Thyroid gland (tissue), 4 donors: ENCODE results near the gene EEF2. TPM values are rescaled to one million over a fixed set of nuclear protein-coding genes. Genes with fewer than 3 reads are reported as not detected.
"Not testable (repeated sequence)": the region's sequence is repeated elsewhere in the genome, so short reads cannot be mapped to it uniquely, and the experiment has no call there.

Source experiments
- DNase-seq, 2 donors: peaks; one replicate each; pipeline ENCODE4 v3.0.0-alpha.2; 2019
- H3K27ac ChIP-seq, 3 donors: fragments of 200-600 bp; sonication (generic); 1 replicate in 2 of 3; 2 replicates in 1 of 3; pipeline ENCODE4 v1.5.1; 2016 to 2019; ENCODE audit warnings: mild to moderate bottlenecking in 1 of 3, moderate library complexity in 1 of 3
- H3K27me3 ChIP-seq: fragments of 200-600 bp; sonication (generic); one replicate; pipeline ENCODE4 v1.5.1; 2019
- H3K36me3 ChIP-seq, 2 donors: fragments of 200-600 bp; sonication (generic); one replicate each; pipeline ENCODE4 v1.5.1; 2016 to 2019
- H3K4me1 ChIP-seq, 2 donors: fragments of 200-600 bp; sonication (generic); one replicate each; pipeline ENCODE4 v1.5.1; 2017 to 2019
- H3K4me3 ChIP-seq, 3 donors: fragments of 200-600 bp; sonication (generic); replicated peaks in 1 of 3; 1 replicate in 2 of 3; 2 replicates in 1 of 3; pipeline ENCODE4 v1.5.1; 2016; ENCODE audit warnings: mild to moderate bottlenecking in 1 of 3
- H3K9me3 ChIP-seq: fragments of 200-600 bp; sonication (generic); one replicate; pipeline ENCODE4 v1.5.1; 2017
- POLR2A ChIP-seq, 2 donors: fragments of 450-650 bp; IDR thresholded peaks; one replicate each; pipeline ENCODE4 v1.6.1; 2017; ENCODE audit warnings: antibody characterized with exemption in 2 of 2, mild to moderate bottlenecking in 2 of 2, moderate library complexity in 1 of 2
- WGBS, 2 donors: methylation state at CpG; one replicate each; pipeline ENCODE4 v1.1.5; 2017; 5-methylcytosine and 5-hydroxymethylcytosine counted together
- intact Hi-C: fragments of 100-400 bp; cut with DNase I; formaldehyde crosslinking; loops from one replicate; pipeline ENCODE4 v1.15.1; 2023
- total RNA-seq, 4 donors: library from RNA; depleted of rRNA; stranded (reverse); fragments of >200 nt; gene quantifications; one replicate each; pipeline ENCODE4 v1.2.3, GENCODE V29; 2016
- TF ChIP-seq, protein P1 (sequence below), 6 experiments: fragments of 200-600 bp in 3 of 6; fragments of 450-650 bp in 3 of 6; sonication (generic) in 3 of 6; IDR thresholded peaks; one replicate each; pipeline ENCODE4 v1.5.1; 2016 to 2019; ENCODE audit warnings: antibody characterized with exemption in 6 of 6, mild to moderate bottlenecking in 2 of 6, inconsistent platforms in 1 of 6, moderate library complexity in 1 of 6

The EEF2 gene
- total RNA-seq, 4 donors from 2014 or later: 1,432 to 2,189 (median 1,729) TPM

DNA sequence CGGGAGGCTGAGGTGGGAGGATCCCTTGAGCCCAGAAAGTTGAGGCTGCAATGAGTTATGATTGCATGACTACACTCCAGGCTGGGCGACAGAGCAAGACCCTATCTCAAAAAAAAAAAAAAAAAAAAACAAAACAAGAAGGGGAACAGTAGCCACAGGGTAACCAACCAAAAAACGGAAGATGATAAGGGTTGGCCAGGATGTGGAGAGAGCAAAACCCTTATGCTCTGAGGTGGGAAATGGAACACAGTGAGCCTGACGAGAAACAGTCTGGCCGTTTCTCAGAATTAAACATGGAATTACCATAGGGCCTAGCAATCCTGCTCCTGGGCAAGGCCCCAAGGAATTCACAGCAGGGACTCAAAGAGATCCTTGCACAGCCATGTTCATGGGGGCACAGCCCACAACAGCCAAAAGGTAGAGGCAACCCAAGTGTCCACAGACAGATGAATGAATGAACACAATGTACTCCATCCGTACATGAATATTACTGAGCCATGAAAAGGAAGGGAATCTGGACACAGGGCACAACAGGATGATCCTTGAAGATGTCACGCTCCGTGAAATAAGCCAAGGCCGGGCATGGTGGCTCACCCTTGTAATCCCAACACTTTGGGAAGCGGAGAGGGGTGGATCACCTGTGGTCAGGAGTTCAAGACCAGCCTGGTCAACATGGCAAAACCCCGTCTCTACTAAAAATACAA lies 41.1 kb downstream of the EEF2 start:
- no peaks in the 10 kb centered on the region for H3K9me3 ChIP-seq
- no peaks in the 10 kb centered on the region for H3K27me3 ChIP-seq
- no peak overlapping the region for H3K27ac ChIP-seq
- H3K4me1 ChIP-seq: no peaks in the 10 kb centered on the region
- DNase-seq: no peak
- H3K36me3 ChIP-seq: no peaks in the 10 kb centered on the region
- no peak for TF ChIP-seq POLR2A (IDR thresholded peaks at IDR 0.05)
- TF ChIP-seq, protein P1, sequence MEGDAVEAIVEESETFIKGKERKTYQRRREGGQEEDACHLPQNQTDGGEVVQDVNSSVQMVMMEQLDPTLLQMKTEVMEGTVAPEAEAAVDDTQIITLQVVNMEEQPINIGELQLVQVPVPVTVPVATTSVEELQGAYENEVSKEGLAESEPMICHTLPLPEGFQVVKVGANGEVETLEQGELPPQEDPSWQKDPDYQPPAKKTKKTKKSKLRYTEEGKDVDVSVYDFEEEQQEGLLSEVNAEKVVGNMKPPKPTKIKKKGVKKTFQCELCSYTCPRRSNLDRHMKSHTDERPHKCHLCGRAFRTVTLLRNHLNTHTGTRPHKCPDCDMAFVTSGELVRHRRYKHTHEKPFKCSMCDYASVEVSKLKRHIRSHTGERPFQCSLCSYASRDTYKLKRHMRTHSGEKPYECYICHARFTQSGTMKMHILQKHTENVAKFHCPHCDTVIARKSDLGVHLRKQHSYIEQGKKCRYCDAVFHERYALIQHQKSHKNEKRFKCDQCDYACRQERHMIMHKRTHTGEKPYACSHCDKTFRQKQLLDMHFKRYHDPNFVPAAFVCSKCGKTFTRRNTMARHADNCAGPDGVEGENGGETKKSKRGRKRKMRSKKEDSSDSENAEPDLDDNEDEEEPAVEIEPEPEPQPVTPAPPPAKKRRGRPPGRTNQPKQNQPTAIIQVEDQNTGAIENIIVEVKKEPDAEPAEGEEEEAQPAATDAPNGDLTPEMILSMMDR (IDR thresholded peaks at IDR 0.05): no peak
- H3K4me3 ChIP-seq: no peak overlapping the region
- intact Hi-C loops: no loop called here
- 81 to 84% methylated on average over 11 of the region's 11 CpGs for WGBS, 2 donors

DNA sequence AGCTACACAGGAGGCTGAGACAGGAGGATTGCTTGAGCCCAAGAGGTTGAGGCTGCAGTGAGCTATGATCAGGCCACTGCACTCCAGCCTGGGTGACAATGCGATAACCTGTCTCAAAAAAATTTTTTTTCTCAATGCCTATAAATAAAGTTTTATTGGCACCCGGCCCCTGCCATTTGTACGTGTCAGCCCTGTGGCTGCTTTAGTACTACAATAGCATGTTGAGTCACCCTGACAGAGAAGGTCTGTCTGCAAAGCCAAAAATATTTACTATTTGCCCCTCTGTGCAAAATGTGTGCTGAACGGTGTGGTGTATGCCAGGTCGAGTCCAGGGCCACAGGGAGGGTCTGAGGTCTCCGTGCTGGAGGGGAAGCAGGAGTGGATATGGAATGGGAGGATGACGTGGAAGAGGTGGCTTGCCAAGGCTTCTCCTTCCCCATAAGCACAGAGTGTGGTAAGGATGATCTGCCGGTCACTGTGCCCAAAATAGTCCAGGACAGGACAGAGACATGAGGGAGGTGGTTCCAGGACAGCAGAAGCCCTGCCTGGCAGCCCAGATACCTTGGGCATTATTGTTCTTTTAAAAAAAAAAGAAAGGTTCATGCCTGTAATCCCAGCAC lies 42.4 kb downstream of the EEF2 start:
- TF ChIP-seq POLR2A (IDR thresholded peaks at IDR 0.05): no peak
- TF ChIP-seq, protein P1 (IDR thresholded peaks at IDR 0.05): no peak
- no peaks in the 10 kb centered on the region for H3K36me3 ChIP-seq
- WGBS, 2 donors: 82 to 87% methylated on average over 8 of the region's 8 CpGs
- H3K27me3 ChIP-seq: no peaks in the 10 kb centered on the region
- no peak overlapping the region for H3K27ac ChIP-seq
- H3K9me3 ChIP-seq: no peaks in the 10 kb centered on the region
- no peaks in the 10 kb centered on the region for H3K4me1 ChIP-seq
- intact Hi-C loops: no loop called here
- H3K4me3 ChIP-seq: no peak overlapping the region
- no peak for DNase-seq

DNA sequence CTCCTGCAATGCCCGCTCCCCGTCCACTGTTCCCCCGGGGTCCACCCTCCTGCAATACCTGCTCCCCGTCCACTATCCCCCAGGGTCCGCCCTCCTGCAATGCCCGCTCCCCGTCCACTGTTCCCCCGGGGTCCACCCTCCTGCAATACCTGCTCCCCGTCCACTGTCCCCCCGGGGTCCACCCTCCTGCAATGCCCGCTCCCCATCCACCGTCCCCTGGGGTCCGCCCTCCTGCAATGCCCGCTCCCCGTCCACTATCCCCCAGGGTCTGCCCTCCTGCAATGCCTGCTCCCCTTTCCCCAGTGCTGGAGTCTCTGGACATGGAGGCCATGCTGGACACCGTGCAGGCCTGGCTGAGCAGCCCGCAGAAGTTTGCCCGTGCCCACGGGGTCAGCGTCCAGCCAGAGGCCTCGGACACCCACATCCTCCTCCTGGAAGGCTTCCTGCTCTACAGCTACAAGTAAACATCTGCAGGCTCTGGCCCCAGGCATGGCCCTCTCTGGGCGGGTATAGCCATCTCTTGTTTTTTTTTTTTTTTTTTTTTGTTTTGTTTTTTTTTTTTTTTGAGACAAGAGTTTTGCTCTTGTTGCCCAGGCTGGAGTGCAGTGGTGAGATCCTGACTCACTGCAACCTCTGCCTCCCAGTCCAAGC lies 46.8 kb downstream of the EEF2 start:
- H3K27ac ChIP-seq, H3K4me1 ChIP-seq, H3K9me3 ChIP-seq, H3K27me3 ChIP-seq, intact Hi-C loops, H3K36me3 ChIP-seq, H3K4me3 ChIP-seq, DNase-seq: not testable (repeated sequence)
- 88 to 90% methylated on average over 20 to 22 of the region's 22 CpGs for WGBS, 2 donors

DNA sequence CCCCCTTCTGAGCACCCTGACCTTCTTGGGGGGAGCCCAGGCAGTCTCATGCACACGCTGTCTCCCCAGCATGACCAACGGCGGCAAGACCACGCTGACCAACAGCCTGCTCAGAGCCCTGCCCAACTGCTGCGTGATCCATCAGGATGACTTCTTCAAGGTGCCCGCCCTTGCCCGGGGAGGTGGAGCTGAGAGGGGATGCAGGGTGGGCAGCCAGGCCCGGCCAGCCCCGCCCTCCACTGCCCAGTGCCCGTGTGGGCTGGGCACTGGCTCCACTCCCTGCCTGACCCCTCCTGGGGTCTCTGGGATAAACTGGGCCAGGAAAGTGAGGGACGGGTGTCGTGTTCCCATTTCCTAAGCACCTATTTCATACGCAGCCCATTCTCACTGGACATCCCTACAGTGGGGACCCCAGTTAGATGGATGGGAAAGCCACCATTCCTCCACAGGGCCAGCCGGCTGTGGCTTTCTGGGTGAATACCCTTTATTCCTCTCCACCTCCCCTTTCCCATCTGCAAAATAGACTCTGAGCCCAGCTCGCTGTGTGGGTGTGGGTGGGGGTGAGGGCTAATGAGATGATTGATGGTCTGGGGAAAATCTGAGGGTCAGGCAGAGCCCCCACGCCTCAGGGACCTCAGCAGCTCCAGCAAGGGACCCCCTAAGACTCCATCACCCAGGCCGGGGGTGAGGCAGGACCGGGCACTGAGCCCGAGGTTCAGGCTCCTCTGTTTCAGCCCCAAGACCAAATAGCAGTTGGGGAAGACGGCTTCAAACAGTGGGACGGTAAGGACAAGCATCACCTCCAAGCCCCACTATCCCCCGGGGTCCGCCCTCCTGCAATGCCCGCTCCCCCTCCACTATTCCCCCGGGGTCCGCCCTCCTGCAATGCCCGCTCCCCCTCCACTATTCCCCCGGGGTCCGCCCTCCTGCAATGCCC lies 48.5 kb downstream of the EEF2 start:
- TF ChIP-seq POLR2A (IDR thresholded peaks at IDR 0.05): no peak
- WGBS, 2 donors: 82 to 84% methylated on average over 14 to 20 of the region's 29 CpGs
- no peaks in the 10 kb centered on the region for H3K4me1 ChIP-seq
- H3K9me3 ChIP-seq: no peaks in the 10 kb centered on the region
- intact Hi-C loops: no loop called here
- H3K27ac ChIP-seq: no peak overlapping the region
- peaks cover 8% of the 10 kb centered on the region for H3K27me3 ChIP-seq
- no peaks in the 10 kb centered on the region for H3K36me3 ChIP-seq
- H3K4me3 ChIP-seq: no peak overlapping the region
- DNase-seq: no peak

DNA sequence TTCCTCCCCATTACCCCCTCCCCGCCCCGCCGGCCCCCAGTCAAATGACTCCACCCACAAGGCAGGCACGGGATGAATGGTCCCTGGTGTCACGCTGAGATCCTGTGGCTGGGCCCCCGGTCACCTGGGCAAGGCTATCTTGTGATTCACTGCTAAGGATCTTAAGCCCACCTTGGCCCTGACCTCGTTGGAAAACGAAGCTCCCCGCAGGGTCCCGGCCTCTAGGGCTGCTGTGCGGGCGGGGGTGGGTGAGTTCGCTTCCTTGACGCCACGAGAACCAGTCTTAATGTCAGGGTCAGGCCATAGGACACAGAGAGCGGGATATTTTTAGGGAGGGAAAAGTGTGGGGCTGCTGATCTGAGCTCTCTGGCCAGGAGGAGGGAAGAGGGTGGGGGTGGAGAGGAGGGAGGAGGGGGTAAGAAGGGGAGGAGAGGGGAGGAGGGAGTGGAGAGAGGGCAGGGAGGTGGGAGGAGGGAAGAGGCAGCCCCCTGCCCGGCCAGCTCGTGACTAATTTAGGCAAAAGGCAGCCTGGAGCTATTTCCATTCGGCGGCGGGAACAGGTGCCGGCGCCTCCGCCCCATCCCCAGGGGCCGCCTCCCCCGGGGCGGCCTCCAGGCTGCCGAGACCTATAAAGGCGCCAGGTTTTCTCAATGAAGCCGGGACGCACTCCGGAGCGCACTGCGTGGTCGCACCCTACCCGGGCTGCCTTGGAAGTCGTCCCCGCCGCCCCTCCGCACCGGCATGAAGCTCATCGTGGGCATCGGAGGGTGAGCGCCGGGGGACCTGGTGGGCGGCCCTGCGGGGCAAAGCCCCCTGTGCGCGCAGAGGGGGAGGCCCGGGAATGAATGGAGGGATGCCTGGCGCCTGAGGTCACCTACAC lies 52.1 kb downstream of the EEF2 start, which contains the start of gene NMRK2:
Gene NMRK2 (plus strand): TSS at position 139 of the 880 bp plus-strand sequence. CDS start 603 bp downstream, at position 742.
- H3K36me3 ChIP-seq: no peaks in the 10 kb centered on the region
- no peaks in the 10 kb centered on the region for H3K4me1 ChIP-seq
- H3K9me3 ChIP-seq: no peaks in the 10 kb centered on the region
- no peak for TF ChIP-seq POLR2A (IDR thresholded peaks at IDR 0.05)
- TF ChIP-seq, protein P1 (IDR thresholded peaks at IDR 0.05): no peak
- no peak within 1 kb of the TSS for H3K27ac ChIP-seq
- 2 to 4% methylated on average over 17 to 26 of the region's 51 CpGs for WGBS, 2 donors
- peaks cover 8% of the 10 kb centered on the region for H3K27me3 ChIP-seq
- no peak within 1 kb of the TSS for H3K4me3 ChIP-seq
- no peak for DNase-seq
- intact Hi-C loops: no loop called here
